ENCODE measurements around the gene SPAAR. TPM values are rescaled to one million over a fixed set of nuclear protein-coding genes. Genes with fewer than 3 reads are reported as not detected.

Gene SPAAR
- total RNA-seq, 4 donors from 2014 or later, result 0.68 to 2.5 TPM; not detected in 2

DNA sequence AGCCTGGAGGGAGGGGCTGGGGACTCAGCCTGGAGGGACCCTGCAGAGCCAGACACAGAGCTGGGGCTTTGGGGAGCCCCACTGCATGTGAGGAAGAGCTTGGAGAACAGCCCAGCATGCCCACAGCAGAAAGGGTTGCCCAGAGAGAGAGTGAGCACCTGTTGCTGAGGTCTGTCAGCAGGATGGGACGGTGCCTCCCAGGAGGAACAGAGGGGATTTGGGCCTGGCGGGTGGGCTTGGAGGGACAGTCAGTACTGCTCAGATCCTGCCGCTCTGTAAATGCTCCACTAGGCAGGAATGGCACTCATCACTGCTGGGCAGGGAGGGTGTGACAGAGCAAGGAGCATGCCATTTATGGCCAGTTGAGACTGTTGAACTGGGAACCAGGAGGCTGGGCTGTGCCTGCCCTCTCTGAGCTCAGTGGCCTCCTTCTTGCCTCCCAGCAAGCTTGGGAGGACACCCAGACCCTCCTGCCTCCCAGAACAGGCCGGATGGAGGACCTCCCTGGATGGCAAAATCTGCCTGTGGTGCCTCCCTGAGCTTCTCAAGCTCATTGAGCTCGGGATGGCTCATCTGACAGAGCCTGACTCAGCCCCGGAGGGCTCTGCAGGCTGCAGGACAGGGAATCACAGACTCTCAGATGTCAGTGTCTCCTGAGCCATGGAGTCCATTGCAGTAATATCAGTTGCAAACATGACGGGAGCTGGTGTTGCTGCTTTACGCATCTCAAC is 4.1 kb upstream of the SPAAR start:
- Histone ChIP-seq H3K9me3 (no peaks in the 10 kb centered on the region), H3K4me1 (peaks cover 54 to 85% (median 63%) of the 10 kb centered on the region in 4 donors), H3K4me3 (no peak overlapping the region), H3K36me3 (no peaks in the 10 kb centered on the region), H3K27me3 (no peaks in the 10 kb centered on the region), H3K27ac (peak overlapping the region; percentile 94 to 97 (median 96))
- in situ Hi-C loops (cut with MboI; ENCODE audit: low pct_ligation_motif_present in 1 of 4, low pct_unique_long_range_greater_than_20kb in 1 of 4, low sequenced_read_pairs in 3 of 4) (no loop called here), intact Hi-C loops (cut with DNase I; ENCODE audit: low total_unique reads) (loop anchor here (5.0 kb wide), 1 partner anchor 42 kb away; no protein-coding TSS in a partner anchor)
- peak; percentile 69 for DNase-seq
- 54% methylated on average over 7 of the region's 8 CpGs; no CpG with 5 or more reads in 1 of the 2 donors for whole genome bisulfite sequencing, 2 donors (ENCODE audit: low coverage in 1 of 2)
- peak in 2 of 3 donors; percentile 26 to 32 for TF ChIP-seq POLR2AphosphoS5 (IDR thresholded peaks at IDR 0.05)
- no peak for TF ChIP-seq POLR2A (IDR thresholded peaks at IDR 0.05)
- TF ChIP-seq, protein P1, sequence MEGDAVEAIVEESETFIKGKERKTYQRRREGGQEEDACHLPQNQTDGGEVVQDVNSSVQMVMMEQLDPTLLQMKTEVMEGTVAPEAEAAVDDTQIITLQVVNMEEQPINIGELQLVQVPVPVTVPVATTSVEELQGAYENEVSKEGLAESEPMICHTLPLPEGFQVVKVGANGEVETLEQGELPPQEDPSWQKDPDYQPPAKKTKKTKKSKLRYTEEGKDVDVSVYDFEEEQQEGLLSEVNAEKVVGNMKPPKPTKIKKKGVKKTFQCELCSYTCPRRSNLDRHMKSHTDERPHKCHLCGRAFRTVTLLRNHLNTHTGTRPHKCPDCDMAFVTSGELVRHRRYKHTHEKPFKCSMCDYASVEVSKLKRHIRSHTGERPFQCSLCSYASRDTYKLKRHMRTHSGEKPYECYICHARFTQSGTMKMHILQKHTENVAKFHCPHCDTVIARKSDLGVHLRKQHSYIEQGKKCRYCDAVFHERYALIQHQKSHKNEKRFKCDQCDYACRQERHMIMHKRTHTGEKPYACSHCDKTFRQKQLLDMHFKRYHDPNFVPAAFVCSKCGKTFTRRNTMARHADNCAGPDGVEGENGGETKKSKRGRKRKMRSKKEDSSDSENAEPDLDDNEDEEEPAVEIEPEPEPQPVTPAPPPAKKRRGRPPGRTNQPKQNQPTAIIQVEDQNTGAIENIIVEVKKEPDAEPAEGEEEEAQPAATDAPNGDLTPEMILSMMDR (IDR thresholded peaks at IDR 0.05), result no peak
- TF ChIP-seq EP300 (IDR thresholded peaks at IDR 0.05; ENCODE audit: low read depth), result no peak

DNA sequence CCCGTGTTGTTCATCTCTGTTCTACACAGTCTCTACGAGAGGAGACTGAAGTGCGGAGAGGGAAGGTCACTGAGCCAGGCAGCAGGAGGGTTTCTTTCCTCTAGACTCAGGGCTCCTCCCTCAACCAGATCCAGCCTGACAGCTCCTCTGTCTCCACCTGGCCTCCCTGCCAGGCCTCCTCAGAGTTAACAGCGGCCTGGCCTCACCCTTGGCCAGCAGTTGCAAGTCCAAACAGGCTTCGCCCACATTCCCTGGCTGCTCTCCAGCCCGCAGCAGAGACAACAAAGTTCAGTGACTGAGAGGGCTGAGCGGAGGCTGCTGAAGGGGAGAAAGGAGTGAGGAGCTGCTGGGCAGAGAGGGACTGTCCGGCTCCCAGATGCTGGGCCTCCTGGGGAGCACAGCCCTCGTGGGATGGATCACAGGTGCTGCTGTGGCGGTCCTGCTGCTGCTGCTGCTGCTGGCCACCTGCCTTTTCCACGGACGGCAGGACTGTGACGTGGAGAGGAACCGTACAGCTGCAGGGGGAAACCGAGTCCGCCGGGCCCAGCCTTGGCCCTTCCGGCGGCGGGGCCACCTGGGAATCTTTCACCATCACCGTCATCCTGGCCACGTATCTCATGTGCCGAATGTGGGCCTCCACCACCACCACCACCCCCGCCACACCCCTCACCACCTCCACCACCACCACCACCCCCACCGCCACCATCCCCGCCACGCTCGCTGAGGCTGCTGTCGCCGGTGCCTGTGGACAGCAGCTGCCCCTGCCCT is 3.2 kb upstream of the SPAAR start, which contains the start of gene HRCT1:
Gene HRCT1, plus strand, starts transcription at position 291 of the 768 bp plus-strand sequence. Its CDS starts 86 bp downstream, at position 377.
- peak; percentile 95 for DNase-seq
- peak within 1 kb of the TSS; percentile 94 to 97 (median 96) for H3K27ac ChIP-seq
- H3K4me3 ChIP-seq, result peak within 1 kb of the TSS in 2 of 4 donors; percentile 30 to 42
- intact Hi-C loops (cut with DNase I; ENCODE audit: low total_unique reads) (loop anchor here (5.0 kb wide), 1 partner anchor 41 kb away; no protein-coding TSS in a partner anchor), in situ Hi-C loops (cut with MboI; ENCODE audit: low pct_ligation_motif_present in 1 of 4, low pct_unique_long_range_greater_than_20kb in 1 of 4, low sequenced_read_pairs in 3 of 4) (no loop called here)
- H3K9me3 ChIP-seq, result no peaks in the 10 kb centered on the region
- H3K27me3 ChIP-seq, result no peaks in the 10 kb centered on the region
- no peaks in the 10 kb centered on the region for H3K36me3 ChIP-seq
- TF ChIP-seq, protein P1 (IDR thresholded peaks at IDR 0.05), result no peak
- TF ChIP-seq POLR2AphosphoS5 (IDR thresholded peaks at IDR 0.05) (peak; percentile 88 to 97 (median 97)), POLR2A (IDR thresholded peaks at IDR 0.05) (peak; percentile 96), EP300 (IDR thresholded peaks at IDR 0.05; ENCODE audit: low read depth) (peak; percentile 74)
- WGBS, 2 donors (ENCODE audit: low coverage in 1 of 2), result 32 to 40% methylated on average over 1 to 29 of the region's 30 CpGs
- peaks cover 63 to 92% (median 71%) of the 10 kb centered on the region in 4 donors for H3K4me1 ChIP-seq

DNA sequence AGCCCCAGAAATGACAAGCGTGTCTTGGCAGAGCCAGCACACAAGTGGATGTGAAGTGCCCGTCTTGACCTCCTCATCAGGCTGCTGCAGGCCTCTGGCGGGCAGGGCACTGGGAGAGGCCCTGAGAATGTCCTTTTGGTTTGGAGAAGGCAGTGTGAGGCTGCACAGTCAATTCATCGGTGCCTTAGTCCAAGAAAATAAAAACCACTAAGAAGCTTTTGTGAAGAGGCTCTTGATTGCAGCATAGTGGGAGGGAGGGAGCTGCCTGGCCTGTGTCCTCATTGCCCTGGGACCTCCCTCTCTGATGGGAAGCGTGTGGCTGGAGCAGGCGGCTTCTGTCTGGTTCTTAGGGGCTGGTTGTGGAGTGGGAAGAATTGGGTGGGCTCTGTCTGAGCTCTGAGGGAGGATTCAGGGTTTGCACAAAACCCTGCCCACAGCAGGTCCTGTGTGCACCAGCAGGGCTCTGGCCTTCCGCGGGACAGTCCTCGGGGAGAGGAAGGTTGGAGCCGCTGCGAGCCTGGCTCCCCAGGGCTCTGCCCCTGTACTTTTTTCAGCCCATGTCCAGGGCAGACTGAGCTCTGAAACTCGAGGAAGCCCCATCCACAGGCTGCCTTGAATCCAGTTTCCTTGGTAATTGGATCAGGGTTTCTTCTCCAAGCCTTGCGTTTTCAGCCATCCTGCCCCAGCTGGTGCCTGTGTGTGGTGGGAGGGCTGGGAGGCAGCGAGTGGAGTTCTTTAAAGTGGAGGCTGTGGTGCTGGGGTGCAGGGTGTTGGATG is 2.2 kb upstream of the SPAAR start:
- in situ Hi-C loops (cut with MboI; ENCODE audit: low pct_ligation_motif_present in 1 of 4, low pct_unique_long_range_greater_than_20kb in 1 of 4, low sequenced_read_pairs in 3 of 4), result no loop called here
- H3K4me1 ChIP-seq, result peaks cover 71 to 94% (median 75%) of the 10 kb centered on the region in 4 donors
- peak overlapping the region; percentile 94 to 97 (median 96) for H3K27ac ChIP-seq
- no peaks in the 10 kb centered on the region for H3K36me3 ChIP-seq
- peak; percentile 65 for DNase-seq
- H3K4me3 ChIP-seq, result peak overlapping the region in 2 of 4 donors; percentile 30 to 42
- WGBS, 2 donors (ENCODE audit: low coverage in 1 of 2), result 49% methylated on average over 14 of the region's 14 CpGs; no CpG with 5 or more reads in 1 of the 2 donors
- no peaks in the 10 kb centered on the region for H3K27me3 ChIP-seq
- TF ChIP-seq POLR2A (IDR thresholded peaks at IDR 0.05), result peak; percentile 41
- TF ChIP-seq, protein P1 (IDR thresholded peaks at IDR 0.05), result no peak
- TF ChIP-seq POLR2AphosphoS5 (IDR thresholded peaks at IDR 0.05), result peak; percentile 43 to 75 (median 54)
- H3K9me3 ChIP-seq, result no peaks in the 10 kb centered on the region
- intact Hi-C loops (cut with DNase I; ENCODE audit: low total_unique reads), result loop anchor here (5.0 kb wide), 1 partner anchor 40 kb away; no protein-coding TSS in a partner anchor
